GM12892 (cell line): ENCODE data around the gene LECT2.

Source experiments
- POLR2A ChIP-seq: IDR thresholded peaks from 2 replicates; pipeline ENCODE4 v1.6.1; 2011; ENCODE audit warnings: low read depth, low read length, control low read depth
- POLR2AphosphoS5 ChIP-seq: IDR thresholded peaks from 2 replicates; pipeline ENCODE4 v1.6.1; 2011; ENCODE audit warnings: low read depth, low read length, control low read depth
- TAF1 ChIP-seq: IDR thresholded peaks from 2 replicates; pipeline ENCODE4 v1.6.1; 2011; ENCODE audit warnings: low read depth, mild to moderate bottlenecking, control low read depth, low read length, borderline replicate concordance

GRCh38 chr5:135966165-135966564 is 11.4 kb upstream of the LECT2 start:
- no peak for TF ChIP-seq TAF1
- TF ChIP-seq POLR2A: no peak
- no peak for TF ChIP-seq POLR2AphosphoS5
